Liver (tissue), 9 donors: ENCODE measurements around the gene SLC16A9. TPM values are rescaled to one million over a fixed set of nuclear protein-coding genes. Genes with fewer than 3 reads are reported as not detected.

Experiments
- DNase-seq: peaks from one replicate; pipeline ENCODE4 v3.0.0-alpha.2; 2017; ENCODE audit warnings: low spot score
- H3K27ac ChIP-seq, 2 donors: one replicate each; pipeline ENCODE4 v1.7.0; 2013; ENCODE audit warnings: inconsistent platforms in 2 of 2, low read length in 2 of 2, control low read depth in 1 of 2, low read depth in 1 of 2, mild to moderate bottlenecking in 1 of 2
- H3K27me3 ChIP-seq, 4 donors: one replicate each; pipeline versions ENCODE4 v1.6.1 to v1.7.0; 2013; ENCODE audit warnings: low read length in 3 of 4, inconsistent platforms in 1 of 4, mild to moderate bottlenecking in 1 of 4, moderate library complexity in 1 of 4; ENCODE audit not compliant: control insufficient read depth in 4 of 4, insufficient read depth in 4 of 4
- H3K36me3 ChIP-seq, 4 donors: one replicate each; pipeline versions ENCODE4 v1.6.1 to v1.7.0; 2013; ENCODE audit warnings: low read length in 3 of 4, mild to moderate bottlenecking in 3 of 4, low read depth in 1 of 4, moderate library complexity in 1 of 4; ENCODE audit not compliant: control insufficient read depth in 4 of 4, insufficient read depth in 3 of 4
- H3K4me1 ChIP-seq, 4 donors: one replicate each; pipeline versions ENCODE4 v1.6.1 to v1.7.0; 2013; ENCODE audit warnings: low read length in 3 of 4, mild to moderate bottlenecking in 3 of 4, moderate library complexity in 1 of 4; ENCODE audit not compliant: control insufficient read depth in 4 of 4, insufficient read depth in 4 of 4
- H3K4me3 ChIP-seq, 3 donors: one replicate each; pipeline versions ENCODE4 v1.6.1 to v1.7.0; 2013; ENCODE audit warnings: low read length in 3 of 3, control low read depth in 1 of 3, low read depth in 1 of 3, mild to moderate bottlenecking in 1 of 3
- H3K9ac ChIP-seq, 2 donors: one replicate each; pipeline ENCODE4 v1.7.0; 2013; ENCODE audit warnings: low read length in 2 of 2, mild to moderate bottlenecking in 2 of 2, moderate library complexity in 2 of 2, control low read depth in 1 of 2, low read depth in 1 of 2
- H3K9me3 ChIP-seq, 4 donors: one replicate each; pipeline versions ENCODE4 v1.6.1 to v1.7.0; 2013; ENCODE audit warnings: low read length in 3 of 4; ENCODE audit not compliant: control insufficient read depth in 4 of 4
- CTCF ChIP-seq: fragments of 150-350 bp; IDR thresholded peaks from 2 replicates; pipeline ENCODE4 v1.5.1; 2017; ENCODE audit warnings: improper control_type of control experiment, low read depth, low read length; ENCODE audit not compliant: missing input control
- EGR1 ChIP-seq, 2 donors: IDR thresholded peaks; 2 replicates each; pipeline ENCODE4 v1.6.1; 2016 to 2018; ENCODE audit warnings: antibody characterized with exemption in 2 of 2, low read depth in 2 of 2
- FOXA1 ChIP-seq: IDR thresholded peaks from 2 replicates; pipeline ENCODE4 v1.6.1; 2016; ENCODE audit warnings: antibody characterized with exemption
- FOXA2 ChIP-seq: IDR thresholded peaks from 2 replicates; pipeline ENCODE4 v1.6.1; 2016; ENCODE audit warnings: antibody characterized with exemption
- GABPA ChIP-seq, 2 donors: IDR thresholded peaks in 1 of 2; conservative IDR thresholded peaks in 1 of 2; 2 replicates each; pipeline ENCODE4 v1.6.1; 2016; ENCODE audit warnings: antibody characterized with exemption in 2 of 2, mild to moderate bottlenecking in 1 of 2, moderate library complexity in 1 of 2
- HNF4A ChIP-seq, 2 donors: conservative IDR thresholded peaks; 2 replicates each; pipeline ENCODE4 v1.6.1; 2016; ENCODE audit warnings: antibody characterized with exemption in 2 of 2, mild to moderate bottlenecking in 2 of 2
- JUND ChIP-seq, 2 donors: IDR thresholded peaks; 2 replicates each; pipeline ENCODE4 v1.6.1; 2016; ENCODE audit warnings: antibody characterized with exemption in 2 of 2
- MAX ChIP-seq: IDR thresholded peaks from 2 replicates; pipeline ENCODE4 v1.6.1; 2016; ENCODE audit warnings: antibody characterized with exemption
- NR2F2 ChIP-seq: IDR thresholded peaks from 2 replicates; pipeline ENCODE4 v1.6.1; 2016; ENCODE audit warnings: antibody characterized with exemption
- RAD21 ChIP-seq, 2 donors: IDR thresholded peaks; 2 replicates each; pipeline ENCODE4 v1.6.1; 2016; ENCODE audit warnings: antibody characterized with exemption in 2 of 2, mild to moderate bottlenecking in 2 of 2
- RXRA ChIP-seq, 2 donors: IDR thresholded peaks; 2 replicates each; pipeline ENCODE4 v1.6.1; 2017 to 2018; ENCODE audit warnings: antibody characterized with exemption in 2 of 2, mild to moderate bottlenecking in 1 of 2
- SP1 ChIP-seq: IDR thresholded peaks from 2 replicates; pipeline ENCODE4 v1.6.1; 2018; ENCODE audit warnings: antibody characterized with exemption, mild to moderate bottlenecking
- TAF1 ChIP-seq: conservative IDR thresholded peaks from 2 replicates; pipeline ENCODE4 v1.6.1; 2016; ENCODE audit warnings: antibody characterized with exemption, mild to moderate bottlenecking
- YY1 ChIP-seq: IDR thresholded peaks from 2 replicates; pipeline ENCODE4 v1.6.1; 2016; ENCODE audit warnings: antibody characterized with exemption, mild to moderate bottlenecking
- WGBS: extraction: QIAGEN DNeasy Blood & Tissue Kit; methylation state at CpG from one replicate; pipeline ENCODE4 v1.1.7; 2013; 5-methylcytosine and 5-hydroxymethylcytosine counted together
- polyA plus RNA-seq, 2 donors: library from polyadenylated mRNA; stranded (reverse) in 1 of 2; unstranded in 1 of 2; fragments of 200-250 nt in 1 of 2; fragments of >200 nt in 1 of 2; fragmentation: Nextera tagmentation in 1 of 2; extraction: Ambion mirVana in 1 of 2; gene quantifications; one replicate each; pipeline versions ENCODE4 v1.2.1 to v1.2.3, GENCODE V29; 2013 to 2015
- total RNA-seq, 2 donors: library from RNA; depleted of rRNA; stranded (reverse); fragments of >200 nt; gene quantifications; one replicate each; pipeline ENCODE4 v1.2.3, GENCODE V29; 2014
- TF ChIP-seq, protein P1 (sequence below): IDR thresholded peaks from 2 replicates; pipeline ENCODE4 v1.6.1; 2016; ENCODE audit warnings: antibody characterized with exemption
- TF ChIP-seq, protein P2 (sequence below): IDR thresholded peaks from 2 replicates; pipeline ENCODE4 v1.6.1; 2016; ENCODE audit warnings: antibody characterized with exemption, mild to moderate bottlenecking
- TF ChIP-seq, protein P3 (sequence below): IDR thresholded peaks from 2 replicates; pipeline ENCODE4 v1.6.1; 2016; ENCODE audit warnings: antibody characterized with exemption
- donor health status: healthy.
- donor health status: healthy.
- donor health status: healthy.
- donor health status: healthy.
- donor health status: healthy.

Gene SLC16A9
- total and polyA plus RNA-seq, 4 donors: 0.18 to 9.3 (median 0.59) TPM

DNA sequence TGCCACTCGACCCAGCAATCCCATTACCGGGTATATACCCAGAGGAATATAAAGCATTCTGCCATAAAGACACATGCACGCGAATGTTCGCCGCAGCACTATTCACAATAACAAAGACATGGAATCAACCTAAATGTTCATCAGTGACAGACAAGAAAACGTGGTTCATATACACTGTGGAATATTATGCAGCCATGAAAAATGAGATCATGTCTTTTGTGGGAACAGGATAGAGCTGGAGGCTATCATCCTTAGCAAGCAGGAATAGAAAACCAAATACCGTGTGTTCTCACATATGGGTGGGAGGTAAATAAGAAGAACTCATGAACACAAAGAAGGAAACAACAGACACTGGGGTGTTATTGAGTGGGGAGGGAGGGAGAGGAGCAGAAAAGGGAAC, 84.7 kb downstream of the SLC16A9 start:
- no peaks in the 10 kb centered on the region for H3K27me3 ChIP-seq
- 88% methylated on average over 8 of the region's 8 CpGs for WGBS
- H3K4me3 ChIP-seq: no peak overlapping the region
- TF ChIP-seq FOXA1 (no peak), FOXA2 (no peak), TAF1 (no peak), JUND (IDR thresholded peaks at IDR 0.05) (no peak), EGR1 (IDR thresholded peaks at IDR 0.05; ENCODE audit: low read depth in 2 of 2) (no peak), HNF4A (conservative IDR thresholded peaks at IDR 0.05) (no peak), CTCF (no peak), YY1 (no peak), RXRA (IDR thresholded peaks at IDR 0.05) (no peak), GABPA (IDR thresholded peaks at IDR 0.05 in 1 of 2, conservative IDR thresholded peaks at IDR 0.05 in 1 of 2) (no peak), RAD21 (IDR thresholded peaks at IDR 0.05) (no peak), SP1 (no peak), MAX (no peak)
- TF ChIP-seq, protein P1, sequence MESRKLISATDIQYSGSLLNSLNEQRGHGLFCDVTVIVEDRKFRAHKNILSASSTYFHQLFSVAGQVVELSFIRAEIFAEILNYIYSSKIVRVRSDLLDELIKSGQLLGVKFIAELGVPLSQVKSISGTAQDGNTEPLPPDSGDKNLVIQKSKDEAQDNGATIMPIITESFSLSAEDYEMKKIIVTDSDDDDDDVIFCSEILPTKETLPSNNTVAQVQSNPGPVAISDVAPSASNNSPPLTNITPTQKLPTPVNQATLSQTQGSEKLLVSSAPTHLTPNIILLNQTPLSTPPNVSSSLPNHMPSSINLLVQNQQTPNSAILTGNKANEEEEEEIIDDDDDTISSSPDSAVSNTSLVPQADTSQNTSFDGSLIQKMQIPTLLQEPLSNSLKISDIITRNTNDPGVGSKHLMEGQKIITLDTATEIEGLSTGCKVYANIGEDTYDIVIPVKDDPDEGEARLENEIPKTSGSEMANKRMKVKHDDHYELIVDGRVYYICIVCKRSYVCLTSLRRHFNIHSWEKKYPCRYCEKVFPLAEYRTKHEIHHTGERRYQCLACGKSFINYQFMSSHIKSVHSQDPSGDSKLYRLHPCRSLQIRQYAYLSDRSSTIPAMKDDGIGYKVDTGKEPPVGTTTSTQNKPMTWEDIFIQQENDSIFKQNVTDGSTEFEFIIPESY: no peak
- TF ChIP-seq, protein P2, sequence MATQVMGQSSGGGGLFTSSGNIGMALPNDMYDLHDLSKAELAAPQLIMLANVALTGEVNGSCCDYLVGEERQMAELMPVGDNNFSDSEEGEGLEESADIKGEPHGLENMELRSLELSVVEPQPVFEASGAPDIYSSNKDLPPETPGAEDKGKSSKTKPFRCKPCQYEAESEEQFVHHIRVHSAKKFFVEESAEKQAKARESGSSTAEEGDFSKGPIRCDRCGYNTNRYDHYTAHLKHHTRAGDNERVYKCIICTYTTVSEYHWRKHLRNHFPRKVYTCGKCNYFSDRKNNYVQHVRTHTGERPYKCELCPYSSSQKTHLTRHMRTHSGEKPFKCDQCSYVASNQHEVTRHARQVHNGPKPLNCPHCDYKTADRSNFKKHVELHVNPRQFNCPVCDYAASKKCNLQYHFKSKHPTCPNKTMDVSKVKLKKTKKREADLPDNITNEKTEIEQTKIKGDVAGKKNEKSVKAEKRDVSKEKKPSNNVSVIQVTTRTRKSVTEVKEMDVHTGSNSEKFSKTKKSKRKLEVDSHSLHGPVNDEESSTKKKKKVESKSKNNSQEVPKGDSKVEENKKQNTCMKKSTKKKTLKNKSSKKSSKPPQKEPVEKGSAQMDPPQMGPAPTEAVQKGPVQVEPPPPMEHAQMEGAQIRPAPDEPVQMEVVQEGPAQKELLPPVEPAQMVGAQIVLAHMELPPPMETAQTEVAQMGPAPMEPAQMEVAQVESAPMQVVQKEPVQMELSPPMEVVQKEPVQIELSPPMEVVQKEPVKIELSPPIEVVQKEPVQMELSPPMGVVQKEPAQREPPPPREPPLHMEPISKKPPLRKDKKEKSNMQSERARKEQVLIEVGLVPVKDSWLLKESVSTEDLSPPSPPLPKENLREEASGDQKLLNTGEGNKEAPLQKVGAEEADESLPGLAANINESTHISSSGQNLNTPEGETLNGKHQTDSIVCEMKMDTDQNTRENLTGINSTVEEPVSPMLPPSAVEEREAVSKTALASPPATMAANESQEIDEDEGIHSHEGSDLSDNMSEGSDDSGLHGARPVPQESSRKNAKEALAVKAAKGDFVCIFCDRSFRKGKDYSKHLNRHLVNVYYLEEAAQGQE: no peak
- TF ChIP-seq, protein P3, sequence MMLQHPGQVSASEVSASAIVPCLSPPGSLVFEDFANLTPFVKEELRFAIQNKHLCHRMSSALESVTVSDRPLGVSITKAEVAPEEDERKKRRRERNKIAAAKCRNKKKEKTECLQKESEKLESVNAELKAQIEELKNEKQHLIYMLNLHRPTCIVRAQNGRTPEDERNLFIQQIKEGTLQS: no peak
- H3K27ac ChIP-seq: no peak overlapping the region
- no peak overlapping the region for H3K9ac ChIP-seq
- H3K36me3 ChIP-seq: no peaks in the 10 kb centered on the region
- no peak for DNase-seq
- no peaks in the 10 kb centered on the region for H3K9me3 ChIP-seq
- H3K4me1 ChIP-seq: peaks cover 0 to 8% (median 5%) of the 10 kb centered on the region in 4 donors

- DNase-seq: no peak
- TF ChIP-seq JUND (IDR thresholded peaks at IDR 0.05): no peak
- no peak for TF ChIP-seq FOXA2
- no peak for TF ChIP-seq GABPA (IDR thresholded peaks at IDR 0.05 in 1 of 2, conservative IDR thresholded peaks at IDR 0.05 in 1 of 2)
- no peak for TF ChIP-seq RXRA (IDR thresholded peaks at IDR 0.05)
- TF ChIP-seq TAF1: no peak
- TF ChIP-seq EGR1 (IDR thresholded peaks at IDR 0.05; ENCODE audit: low read depth in 2 of 2): no peak
- TF ChIP-seq, protein P3: no peak
- TF ChIP-seq, protein P1: no peak
- no peak for TF ChIP-seq RAD21 (IDR thresholded peaks at IDR 0.05)
- TF ChIP-seq, protein P2: no peak
- TF ChIP-seq NR2F2: no peak
- no peak for TF ChIP-seq FOXA1
- H3K9ac ChIP-seq: no peak overlapping the region
- no peaks in the 10 kb centered on the region for H3K27me3 ChIP-seq
- H3K4me1 ChIP-seq: peaks cover 0 to 8% (median 5%) of the 10 kb centered on the region in 4 donors
- H3K36me3 ChIP-seq: no peaks in the 10 kb centered on the region
- WGBS: 94% methylated on average over 3 of the region's 3 CpGs
- no peaks in the 10 kb centered on the region for H3K9me3 ChIP-seq
- H3K4me3 ChIP-seq: no peak overlapping the region
- H3K27ac ChIP-seq: no peak overlapping the region
These were observed 85.5 kb downstream of the SLC16A9 start for GRCh38 chr10:59624136-59624535.
